GM10847 (cell line): ENCODE data around the gene WNT7A.

Experiments
- POLR2A ChIP-seq: IDR thresholded peaks from 2 replicates; pipeline ENCODE4 v1.6.1; 2011; ENCODE audit not compliant: insufficient read length; ENCODE audit errors: extremely low read depth

The WNT7A gene

GRCh38 chr3:13879946-13880810 is at the start of gene WNT7A:
TSS of gene WNT7A (minus strand) at chr3:13880071. CDS start at chr3:13879816, 255 bp downstream.
- TF ChIP-seq POLR2A = no peak

DNA sequence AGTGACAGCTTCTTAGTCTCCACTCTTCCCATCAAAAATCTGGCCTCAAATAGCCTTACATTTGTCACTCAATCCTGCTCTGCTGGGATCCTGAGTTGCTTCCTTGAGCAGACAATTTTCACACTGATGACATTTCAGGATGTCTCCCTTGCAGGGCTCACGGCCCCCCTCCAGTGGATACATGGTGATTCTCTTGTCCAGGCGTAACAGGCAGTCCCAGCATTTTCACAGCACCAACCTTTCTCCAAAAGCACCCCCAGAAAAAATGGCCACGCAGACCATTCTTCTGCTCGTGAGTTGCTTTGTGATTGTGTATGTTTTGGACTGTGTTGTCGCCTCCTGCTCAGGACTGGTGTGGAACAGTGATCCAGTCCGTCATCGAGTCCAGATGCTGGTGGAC is 47.4 kb upstream of the WNT7A start:
- no peak for TF ChIP-seq POLR2A

DNA sequence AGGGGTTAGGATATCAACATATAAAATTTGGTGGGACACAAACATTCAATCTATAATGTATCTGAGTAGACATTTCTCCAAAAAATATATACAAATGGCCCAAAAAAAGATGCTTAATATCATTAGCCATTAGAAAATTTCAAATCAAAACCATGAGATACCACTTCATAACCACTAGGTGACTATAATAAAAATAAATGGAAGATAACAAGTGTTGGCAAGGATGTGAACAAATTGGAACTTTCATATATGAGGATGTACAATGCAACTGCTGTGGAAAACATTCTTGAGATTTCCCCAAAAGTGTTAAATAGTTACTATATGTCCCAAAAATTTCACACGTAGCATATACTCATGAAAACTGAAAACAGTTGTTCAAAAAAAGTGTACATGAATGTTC is 36.5 kb upstream of the WNT7A start:
- TF ChIP-seq POLR2A = no peak

GRCh38 chr3:13902648-13903238 is 22.9 kb upstream of the WNT7A start:
- TF ChIP-seq POLR2A = no peak

GRCh38 chr3:13901935-13902584 is 22.2 kb upstream of the WNT7A start:
- no peak for TF ChIP-seq POLR2A

DNA sequence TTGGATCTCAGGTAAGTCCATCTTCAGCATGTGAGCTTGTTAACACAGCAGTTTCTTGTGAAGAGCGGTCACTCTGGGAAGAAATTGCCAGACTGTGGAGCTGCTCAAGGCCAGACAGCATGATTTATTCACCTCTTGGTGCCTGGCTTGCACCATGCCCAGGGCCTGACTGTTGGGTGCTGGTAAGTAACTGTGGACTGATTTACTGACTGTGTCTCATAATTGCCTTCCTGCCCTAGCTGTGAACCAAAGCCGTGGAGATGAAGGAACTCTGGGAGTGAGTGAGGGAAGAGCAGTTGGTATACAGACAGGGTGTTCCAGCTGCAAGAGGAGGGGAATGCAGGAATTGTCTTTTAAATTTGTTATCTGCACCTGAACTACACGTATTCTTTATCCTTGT is 18.5 kb upstream of the WNT7A start:
- TF ChIP-seq POLR2A = no peak

DNA sequence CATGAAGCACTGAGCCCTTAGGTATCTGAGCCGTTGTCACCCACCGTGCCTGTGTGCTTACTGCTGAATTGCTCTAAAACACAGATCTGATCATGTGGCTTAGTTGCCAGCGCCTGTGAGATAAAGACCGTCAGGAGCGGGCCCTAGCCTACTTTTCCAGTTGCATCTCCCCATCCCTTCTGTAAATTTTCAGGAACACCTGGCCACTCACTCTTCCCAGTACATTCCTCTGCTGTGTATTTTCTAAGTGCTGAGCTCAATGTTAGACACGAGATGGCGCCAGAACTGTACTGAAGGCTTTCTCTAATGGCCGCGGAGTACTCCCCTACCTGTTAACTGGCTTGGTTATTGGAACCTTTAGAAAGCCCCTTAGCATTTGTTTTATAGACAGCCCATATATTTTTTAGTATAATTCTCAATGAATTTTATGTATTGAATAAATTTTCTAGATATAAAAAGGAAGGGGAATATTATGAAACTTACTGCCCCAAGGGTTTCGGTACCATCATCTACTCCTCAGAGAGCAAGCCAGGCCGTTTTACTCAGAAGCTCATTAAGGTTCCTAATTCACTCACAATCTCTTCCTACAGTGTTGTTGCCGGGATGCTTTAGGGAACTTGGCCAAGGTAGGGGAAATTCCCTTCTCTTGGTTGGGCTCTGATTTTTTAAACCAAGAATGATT is 16.7 kb upstream of the WNT7A start:
- TF ChIP-seq POLR2A = no peak

- no peak for TF ChIP-seq POLR2A
These were observed 15.6 kb upstream of the WNT7A start for GRCh38 chr3:13895155-13896105.

DNA sequence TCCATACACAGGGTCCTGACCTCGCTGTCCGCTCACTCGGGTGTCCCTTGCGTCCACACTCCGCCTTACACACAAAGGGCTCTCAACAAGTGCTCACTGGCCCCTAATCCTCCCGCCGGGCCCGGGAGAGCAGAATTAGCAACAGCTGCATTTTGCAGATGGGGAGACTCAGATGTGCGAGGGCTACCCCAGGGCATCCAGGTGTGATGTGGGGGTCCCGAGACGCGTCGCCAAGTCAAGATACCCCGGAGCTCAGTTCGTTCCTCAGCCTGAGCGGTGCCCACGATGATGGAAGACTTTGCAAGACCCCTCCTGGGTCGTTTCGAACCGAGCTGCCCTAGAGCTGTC is 14.9 kb upstream of the WNT7A start:
- no peak for TF ChIP-seq POLR2A

- no peak for TF ChIP-seq POLR2A
These were observed 14.4 kb upstream of the WNT7A start for GRCh38 chr3:13894096-13894806.

- TF ChIP-seq POLR2A = no peak
These were observed 12.4 kb upstream of the WNT7A start for GRCh38 chr3:13892304-13892703.

DNA sequence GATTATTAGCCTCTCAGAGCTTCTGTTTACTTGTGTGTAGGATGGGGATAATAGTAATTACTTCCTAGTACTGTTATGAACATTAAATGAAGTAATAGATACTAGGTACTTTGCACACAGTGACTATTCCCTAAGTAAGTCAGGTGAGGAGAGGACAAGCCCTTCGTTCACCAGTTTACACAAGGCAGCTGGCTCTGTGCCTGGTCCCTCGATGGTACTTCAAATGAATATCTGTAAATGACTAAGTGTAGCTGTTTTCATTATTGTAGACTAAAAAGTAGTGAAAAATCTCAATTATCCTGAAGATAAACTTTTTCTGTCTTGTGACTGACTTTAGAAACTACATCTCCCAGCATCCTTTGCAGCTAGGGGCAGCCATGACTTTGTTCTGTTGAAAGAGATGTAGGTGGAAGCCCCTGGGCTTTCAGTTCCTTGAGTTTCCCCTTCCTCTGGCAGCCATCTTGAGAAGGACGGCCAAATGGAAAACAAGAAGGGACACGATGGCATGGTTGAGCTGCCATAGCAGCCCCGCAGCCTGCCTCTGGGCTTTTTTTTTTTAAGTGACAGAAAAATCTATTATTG is 11.7 kb upstream of the WNT7A start:
- no peak for TF ChIP-seq POLR2A

- TF ChIP-seq POLR2A = no peak
These were observed 11.1 kb upstream of the WNT7A start for GRCh38 chr3:13891017-13891392.
